Lung microvascular endothelial cell (primary cell): ENCODE data around the gene ARHGAP8. TPM values are rescaled to one million over a fixed set of nuclear protein-coding genes. Genes with fewer than 3 reads are reported as not detected.

Experiments used
- DNase-seq, 2 donors: peaks; one replicate each; pipeline versions ENCODE4 v3.0.0 to v3.0.0-alpha.2; 2010; ENCODE audit warnings: low read depth in 2 of 2
- total RNA-seq: library from RNA; depleted of rRNA; stranded (reverse); fragments of >200 nt; gene quantifications from 2 replicates; pipeline ENCODE4 v1.2.1, GENCODE V29; 2014

ARHGAP8 gene
- total RNA-seq, 1 donor from 2014 or later, result not detected

DNA sequence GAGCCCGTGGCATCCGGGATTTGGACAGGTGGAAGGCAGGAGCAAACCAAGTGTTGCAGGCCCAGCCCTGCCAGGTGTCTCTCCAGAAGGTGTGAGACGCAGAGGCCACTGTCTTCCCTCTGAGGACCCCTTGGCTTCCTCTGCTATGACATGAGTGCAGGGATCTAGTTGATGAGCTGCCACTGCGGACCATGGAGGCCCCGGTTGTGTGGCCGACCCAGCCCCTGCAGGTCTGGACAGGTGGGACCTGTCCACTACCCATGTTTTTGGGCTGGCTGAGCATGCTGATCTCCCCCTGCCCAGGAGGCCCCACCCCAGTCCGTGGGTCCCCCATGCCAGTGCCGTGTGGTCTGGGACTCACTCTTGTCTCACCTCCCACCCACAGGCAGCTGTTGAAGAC is 27.5 kb upstream of the ARHGAP8 start:
- DNase-seq, result no peak

DNA sequence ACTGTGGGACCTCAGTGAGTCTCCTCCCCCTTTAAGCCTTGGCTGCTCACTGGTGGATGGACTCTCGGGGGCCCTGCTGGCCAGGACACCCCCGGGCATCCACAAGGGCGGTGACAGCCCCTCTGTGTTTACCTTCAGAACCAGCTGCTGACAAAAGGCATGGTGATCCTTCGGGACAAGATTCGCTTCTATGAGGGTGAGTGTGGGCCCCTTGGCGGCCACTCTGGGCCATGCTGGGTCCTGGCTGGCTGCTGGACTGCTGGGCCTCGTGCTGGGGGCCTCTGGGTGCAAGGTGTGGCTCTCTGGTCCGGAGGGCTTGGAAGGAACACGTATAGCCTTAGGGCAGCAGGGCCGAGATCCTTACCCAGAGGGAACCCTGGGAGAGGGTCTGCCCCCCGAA is 25.9 kb upstream of the ARHGAP8 start:
- DNase-seq, result no peak

- no peak for DNase-seq
Observed at GRCh38 chr22:44727148-44727547, 25.2 kb upstream of the ARHGAP8 start.

GRCh38 chr22:44727709-44728108 is 24.7 kb upstream of the ARHGAP8 start:
- DNase-seq, result no peak

DNA sequence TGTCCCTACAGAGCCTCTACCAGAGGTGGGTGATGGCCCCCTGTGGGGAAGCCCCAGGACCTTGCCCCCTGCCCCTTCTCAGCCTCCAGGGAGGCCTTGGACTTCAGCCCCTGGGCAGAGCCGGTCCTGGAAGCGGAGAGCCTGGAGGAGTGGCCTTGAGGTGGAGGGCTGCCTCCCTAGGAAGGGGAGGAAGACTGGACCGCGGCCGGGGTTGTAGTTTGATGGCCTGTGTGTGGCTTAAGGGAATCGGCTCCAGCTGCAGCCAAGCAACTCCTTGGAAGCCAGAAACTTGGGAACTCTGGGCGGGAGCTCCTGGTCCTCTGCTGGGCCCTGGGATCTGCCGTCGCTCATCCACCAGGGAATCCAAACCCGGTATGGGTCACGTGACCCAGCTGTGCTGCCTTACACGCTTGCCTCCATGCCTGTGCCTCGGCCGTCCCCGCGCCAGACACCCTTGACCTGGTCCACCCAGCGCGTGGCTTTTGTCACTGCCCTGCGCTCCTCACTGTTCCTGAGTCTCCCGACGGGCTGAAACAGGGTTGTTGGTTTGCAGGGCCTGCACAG is 23.5 kb upstream of the ARHGAP8 start:
- peak in 1 of 2 donors; percentile 25 for DNase-seq

DNA sequence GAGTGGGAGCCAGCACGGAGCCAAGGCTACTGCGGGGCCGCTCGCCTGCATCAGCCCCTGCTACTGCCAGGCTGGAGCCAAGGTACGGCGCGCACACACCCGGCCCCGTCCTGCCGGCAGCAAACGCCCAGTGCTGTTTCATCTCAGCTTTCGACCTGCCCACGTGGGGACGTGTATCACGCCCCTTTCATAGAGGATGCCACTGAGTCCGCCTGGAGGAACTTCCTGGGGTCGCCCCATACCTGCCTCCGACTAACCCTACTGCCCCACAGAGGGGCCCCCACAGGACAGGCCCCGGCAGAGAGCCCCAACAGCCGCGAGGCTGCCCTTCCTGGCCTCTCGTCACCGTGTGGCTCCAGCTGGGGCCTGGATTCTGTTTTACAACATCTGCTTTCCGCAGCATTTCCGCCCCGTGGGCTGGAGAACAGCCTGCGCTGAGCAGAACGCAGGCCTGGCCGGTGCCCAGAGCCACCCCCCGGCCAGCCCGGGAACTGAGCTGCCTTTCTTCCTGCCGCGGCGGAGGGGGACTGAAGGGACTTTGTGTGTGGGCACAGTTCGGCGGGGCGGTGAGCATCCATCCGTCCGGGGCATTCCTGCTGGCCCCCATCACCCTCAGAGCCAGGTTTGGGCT is 22.9 kb upstream of the ARHGAP8 start:
- peak in 1 of 2 donors; percentile 88 for DNase-seq

DNA sequence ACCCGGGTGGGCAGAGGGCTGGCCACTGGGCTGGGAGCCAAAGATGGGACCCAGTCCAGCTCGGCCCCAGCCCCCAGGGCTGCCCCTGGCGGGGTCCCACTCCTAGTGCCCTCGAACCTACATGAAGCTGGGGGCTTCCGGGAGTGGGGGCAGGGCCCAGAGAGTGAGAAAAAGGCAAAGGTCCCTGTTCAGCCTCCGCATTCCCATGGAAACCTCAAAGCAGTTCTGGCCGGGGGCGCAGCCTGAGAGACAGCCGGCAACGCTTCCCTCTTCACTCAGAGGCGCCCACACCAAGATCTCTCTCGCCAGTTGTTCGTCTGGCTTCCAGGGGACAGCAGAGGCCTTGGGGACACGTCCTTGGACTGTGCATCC is 22.4 kb upstream of the ARHGAP8 start:
- DNase-seq, result no peak

DNA sequence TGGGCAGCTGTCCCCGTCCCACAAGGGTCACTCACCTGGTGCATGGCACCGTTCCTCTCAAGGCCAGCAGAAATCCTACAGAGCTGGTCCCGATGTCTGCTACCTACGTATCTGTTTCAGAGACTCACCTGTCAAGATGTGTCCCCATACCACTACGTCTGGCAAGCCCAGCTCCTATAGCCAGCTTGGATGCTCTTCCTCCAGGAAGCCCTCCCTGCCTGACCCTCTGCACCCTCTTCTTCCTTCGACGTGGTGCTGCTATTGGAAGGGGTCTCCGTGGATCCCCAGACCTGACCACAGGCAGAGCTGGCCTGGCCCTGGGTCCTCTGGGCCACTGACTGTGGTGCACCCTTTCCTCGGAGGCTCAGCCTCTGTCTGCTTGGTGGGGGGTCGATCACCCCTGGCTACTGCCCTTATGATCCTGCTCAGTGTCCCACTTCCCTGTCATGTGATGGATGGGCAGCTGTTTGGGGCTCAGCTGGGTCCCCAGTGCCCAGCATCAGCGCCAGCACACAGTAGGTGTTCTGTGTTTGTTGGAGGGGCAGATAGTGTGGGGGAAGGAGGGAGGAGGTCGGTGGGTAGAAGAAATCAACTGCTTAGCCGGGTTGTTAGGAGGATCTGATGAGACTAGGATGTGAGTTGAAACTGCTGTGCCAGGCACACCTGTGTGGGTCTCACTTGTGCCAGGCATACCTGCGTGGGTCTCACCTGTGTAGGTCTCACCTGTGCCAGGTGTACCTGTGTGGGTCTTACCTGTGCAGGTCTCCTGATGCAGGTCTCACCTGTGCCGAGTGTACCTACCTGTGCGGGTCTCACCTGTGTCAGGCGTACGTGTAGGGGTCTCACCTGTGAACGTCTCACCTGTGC is 21.7 kb upstream of the ARHGAP8 start:
- no peak for DNase-seq

- DNase-seq, result no peak
Observed at GRCh38 chr22:44731357-44731970, 20.9 kb upstream of the ARHGAP8 start.

DNA sequence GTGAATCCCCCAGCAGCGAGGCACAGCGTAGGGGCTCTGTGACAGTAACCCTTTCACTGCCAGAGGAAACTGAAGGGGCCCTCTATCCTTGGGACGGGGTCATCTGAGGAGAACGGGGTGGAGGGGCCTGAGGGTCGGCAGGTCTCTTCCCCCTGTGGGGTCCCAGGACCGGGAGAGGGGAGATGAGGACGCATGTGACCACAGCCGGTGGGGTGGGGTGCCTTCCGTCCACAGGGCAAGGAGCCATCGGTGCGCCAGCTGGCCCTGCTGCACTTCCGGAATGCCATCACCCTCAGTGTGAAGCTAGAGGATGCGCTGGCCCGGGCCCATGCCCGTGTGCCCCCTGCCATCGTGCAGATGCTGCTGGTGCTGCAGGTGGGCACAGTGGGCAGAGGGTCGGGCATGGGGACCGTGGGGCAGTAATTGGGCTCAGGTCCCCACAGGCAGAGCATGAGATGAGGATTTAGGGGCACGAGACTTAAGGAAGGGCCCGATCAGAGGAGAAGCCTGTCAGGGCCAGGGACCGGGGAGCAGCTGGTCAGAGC is 20.3 kb upstream of the ARHGAP8 start:
- DNase-seq, result no peak

GRCh38 chr22:44732661-44733060 is 19.7 kb upstream of the ARHGAP8 start:
- no peak for DNase-seq

DNA sequence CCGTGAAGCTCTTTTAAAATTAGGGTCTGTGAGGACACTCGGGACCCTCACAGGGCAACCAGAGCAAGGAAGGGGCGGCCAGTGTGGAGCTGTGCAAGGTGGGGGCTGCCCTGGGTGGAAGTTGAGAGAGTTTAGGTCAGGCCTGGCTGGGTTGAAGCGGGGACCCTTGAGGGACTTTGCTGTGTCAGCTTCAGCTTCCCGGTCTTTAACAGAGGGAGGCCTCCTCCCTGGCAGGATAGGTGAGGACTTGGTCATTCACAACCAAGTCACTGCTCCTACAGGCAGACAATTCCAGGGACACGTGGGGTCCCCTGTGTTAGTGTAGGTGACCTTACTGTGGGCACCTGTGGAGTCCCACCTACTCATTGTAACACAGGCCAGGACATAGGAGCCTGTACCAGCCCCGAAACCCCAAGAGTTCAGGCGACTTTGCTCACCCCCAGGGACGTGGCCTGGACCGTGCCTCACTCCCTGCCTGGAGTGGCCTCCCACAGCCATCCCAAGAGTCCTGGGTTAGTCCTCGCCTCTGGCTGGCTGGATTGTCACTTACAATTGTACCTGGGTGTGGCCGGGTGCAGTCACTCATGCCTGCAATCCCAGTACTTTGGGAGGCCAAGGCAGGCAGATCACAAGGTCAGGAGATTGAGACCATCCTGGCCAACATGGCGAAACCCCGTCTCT is 18.8 kb upstream of the ARHGAP8 start:
- DNase-seq, result no peak

- DNase-seq, result no peak
Observed at GRCh38 chr22:44734278-44734677, 18.1 kb upstream of the ARHGAP8 start.

DNA sequence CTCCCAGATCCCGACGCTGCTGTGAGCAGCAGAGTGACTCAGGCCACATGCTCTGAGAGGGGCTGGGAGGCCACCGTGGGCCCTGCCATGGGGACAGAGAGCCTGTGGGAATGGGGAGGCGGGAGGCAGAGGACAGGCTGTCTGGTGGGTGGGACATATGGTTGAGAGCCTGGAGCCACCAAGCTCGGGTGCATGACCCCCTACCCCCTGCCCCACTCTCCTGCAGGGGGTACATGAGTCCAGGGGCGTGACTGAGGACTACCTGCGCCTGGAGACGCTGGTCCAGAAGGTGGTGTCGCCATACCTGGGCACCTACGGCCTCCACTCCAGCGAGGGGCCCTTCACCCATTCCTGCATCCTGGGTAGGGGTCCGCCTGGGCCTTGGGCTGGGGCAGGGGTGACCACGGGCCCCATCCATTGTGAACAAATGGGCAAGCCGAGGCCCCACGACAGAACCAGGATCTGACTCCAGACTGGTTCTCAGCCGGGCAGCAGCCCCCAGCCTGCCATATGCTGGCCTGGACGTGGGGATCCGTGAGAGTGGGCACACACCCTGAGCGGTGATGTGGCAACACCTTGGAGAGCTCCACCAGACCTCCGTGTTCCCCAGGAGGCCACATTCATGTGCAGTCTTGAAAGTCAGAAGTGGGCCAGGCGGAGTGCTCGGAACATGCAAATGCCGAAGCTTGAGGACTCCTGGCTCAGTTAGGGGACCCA is 17.4 kb upstream of the ARHGAP8 start:
- no peak for DNase-seq

DNA sequence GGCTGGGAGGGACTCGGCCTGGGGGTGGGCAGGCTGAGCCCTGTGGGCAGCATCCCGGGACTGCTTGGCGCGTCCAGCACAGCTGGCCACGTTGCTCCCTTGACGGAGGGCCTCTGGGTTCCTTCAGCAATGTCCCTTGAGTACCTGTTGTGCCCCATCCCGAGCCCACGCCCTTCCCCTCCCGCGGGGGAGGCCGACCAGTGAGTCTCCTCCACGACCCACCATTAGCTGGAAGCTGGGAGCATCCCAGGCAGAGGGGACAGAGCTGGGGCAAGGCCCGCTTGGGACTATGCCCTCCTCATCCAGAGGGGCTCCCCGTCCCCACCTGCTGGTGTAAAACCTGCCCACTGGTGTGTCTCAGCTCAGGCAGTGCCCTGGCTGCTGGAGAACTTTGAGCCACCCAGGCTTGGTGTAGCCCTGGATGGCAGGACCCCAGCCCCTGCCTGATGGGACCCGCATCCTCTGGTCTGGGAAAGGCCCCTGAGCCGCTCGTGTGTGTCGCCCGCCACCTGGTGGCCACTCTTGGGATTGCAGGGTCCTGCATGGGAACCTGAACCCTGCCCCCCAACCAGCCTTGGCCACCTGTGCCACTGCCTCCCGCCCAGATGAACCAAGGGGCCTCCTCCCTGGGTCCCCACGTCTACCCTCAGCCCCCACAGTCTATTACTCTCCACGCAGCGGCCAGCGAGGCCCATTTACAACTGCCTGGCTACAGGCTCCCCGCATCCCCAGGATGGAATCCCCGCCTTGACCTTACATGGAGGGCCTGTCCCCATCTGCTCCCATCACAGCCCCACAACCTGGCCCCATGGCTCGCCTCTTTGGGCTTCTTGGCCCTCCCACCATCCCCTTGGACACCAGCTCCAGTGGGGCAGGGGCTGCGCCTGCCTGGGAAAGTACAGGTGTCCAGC is 16.6 kb upstream of the ARHGAP8 start:
- DNase-seq, result peak; percentile 41 to 64

DNA sequence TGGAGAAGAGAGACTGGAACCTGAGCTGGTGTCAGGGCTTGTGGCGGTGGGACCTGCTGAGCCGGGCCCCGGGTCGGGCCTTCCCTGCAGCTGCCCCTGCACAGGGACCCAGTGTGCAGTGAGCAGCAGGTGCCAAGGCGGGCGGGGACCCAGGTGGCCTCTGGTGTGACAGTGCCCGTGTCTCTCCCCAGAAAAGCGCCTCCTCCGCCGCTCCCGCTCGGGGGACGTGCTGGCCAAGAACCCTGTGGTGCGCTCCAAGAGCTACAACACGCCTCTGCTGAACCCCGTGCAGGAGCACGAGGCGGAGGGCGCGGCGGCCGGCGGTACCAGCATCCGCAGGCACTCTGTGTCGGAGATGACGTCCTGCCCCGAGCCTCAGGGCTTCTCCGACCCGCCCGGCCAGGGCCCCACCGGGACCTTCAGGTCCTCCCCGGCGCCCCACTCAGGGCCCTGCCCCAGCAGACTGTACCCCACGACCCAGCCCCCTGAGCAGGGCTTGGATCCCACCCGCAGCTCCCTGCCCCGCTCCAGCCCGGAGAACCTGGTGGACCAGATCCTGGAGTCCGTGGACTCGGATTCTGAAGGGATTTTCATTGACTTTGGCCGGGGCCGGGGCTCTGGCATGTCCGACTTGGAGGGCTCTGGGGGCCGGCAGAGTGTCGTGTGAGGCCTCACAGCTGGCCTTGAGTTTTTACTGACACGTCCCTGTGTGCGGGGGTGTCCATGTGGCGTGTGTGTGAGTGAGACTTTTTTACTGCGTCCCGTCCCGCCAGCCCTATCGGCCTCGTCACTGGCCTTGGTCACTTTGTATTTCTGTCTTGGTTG is 15.6 kb upstream of the ARHGAP8 start:
- DNase-seq, result no peak

DNA sequence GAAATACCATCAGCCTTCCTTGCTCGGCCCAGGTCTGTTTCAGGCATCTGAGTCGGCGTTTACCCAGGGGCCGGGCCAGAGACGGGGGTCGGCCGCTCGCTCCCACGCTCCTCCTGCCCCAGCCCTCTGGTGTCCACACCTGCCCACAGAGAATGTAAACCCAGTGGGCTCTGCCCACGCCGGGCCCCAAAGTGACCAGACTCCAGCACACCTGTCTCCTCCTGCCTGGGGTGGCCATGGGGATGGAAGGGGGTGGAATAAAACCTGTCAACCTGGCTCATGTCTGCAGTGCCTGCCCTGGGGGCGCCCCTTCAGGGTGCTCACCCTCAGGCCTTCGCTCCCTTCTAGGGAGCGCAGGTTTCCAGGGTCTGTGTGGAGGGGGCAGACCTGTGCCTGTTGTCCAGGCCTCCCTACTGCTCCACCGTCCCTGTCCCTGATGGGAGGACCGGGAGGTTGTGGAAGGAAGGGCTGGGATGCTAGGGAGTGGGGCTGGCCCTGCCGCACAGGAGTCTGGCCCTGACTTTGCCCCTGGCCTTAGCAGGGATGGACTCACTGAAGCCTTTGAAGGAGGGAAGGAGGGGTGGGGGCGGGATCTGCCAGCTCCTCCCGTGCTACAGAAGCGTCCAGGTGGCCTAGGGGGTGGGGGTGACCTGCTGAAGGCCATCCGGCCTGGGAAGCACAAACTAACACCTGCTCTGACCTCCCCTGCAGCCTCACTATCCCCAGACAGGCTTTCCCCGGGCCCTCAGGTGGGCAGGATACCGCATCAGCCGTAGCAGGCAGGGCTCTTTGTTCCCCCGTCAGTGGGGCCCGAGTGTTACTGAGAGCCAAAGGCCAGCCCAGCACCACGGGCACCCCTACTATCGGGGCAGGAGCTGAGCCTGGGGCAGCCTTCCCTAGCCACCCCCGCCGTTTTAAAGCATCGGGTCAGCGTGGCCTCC is 14.7 kb upstream of the ARHGAP8 start:
- no peak for DNase-seq

DNA sequence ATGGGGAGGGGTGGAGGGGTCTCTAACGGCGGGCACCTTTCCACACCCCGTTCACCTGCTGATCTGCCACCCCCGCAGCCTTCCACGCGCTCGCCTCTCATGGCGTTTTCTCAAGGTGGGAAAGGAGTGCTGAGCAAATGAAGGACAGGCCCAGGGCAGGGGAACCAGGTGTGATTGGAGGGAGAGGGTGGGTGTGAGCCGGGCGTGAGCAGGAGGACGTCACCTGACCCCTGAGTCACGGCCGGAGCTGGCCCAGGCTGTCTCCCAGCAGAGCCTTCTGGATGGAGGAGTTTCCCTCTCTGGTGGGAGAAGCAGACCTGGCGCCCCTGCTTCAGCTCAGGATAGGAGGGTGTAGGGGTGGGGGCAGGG is 14.0 kb upstream of the ARHGAP8 start:
- no peak for DNase-seq
